Activated CD4-positive, alpha-beta T cell treated with anti-CD3 and anti-CD28 coated beads, Interleukin-2, amount 50 U/mL, for 48 hours (primary cell): ENCODE data around the gene CIAPIN1.
"Not testable (repeated sequence)": the region's sequence is repeated elsewhere in the genome, so short reads cannot be mapped to it uniquely, and the experiment has no call there.

ENCODE experiments used
- DNase-seq, 2 experiments: peaks; one replicate each; pipeline ENCODE4 v3.0.0-alpha.2; 2020

The CIAPIN1 gene

DNA sequence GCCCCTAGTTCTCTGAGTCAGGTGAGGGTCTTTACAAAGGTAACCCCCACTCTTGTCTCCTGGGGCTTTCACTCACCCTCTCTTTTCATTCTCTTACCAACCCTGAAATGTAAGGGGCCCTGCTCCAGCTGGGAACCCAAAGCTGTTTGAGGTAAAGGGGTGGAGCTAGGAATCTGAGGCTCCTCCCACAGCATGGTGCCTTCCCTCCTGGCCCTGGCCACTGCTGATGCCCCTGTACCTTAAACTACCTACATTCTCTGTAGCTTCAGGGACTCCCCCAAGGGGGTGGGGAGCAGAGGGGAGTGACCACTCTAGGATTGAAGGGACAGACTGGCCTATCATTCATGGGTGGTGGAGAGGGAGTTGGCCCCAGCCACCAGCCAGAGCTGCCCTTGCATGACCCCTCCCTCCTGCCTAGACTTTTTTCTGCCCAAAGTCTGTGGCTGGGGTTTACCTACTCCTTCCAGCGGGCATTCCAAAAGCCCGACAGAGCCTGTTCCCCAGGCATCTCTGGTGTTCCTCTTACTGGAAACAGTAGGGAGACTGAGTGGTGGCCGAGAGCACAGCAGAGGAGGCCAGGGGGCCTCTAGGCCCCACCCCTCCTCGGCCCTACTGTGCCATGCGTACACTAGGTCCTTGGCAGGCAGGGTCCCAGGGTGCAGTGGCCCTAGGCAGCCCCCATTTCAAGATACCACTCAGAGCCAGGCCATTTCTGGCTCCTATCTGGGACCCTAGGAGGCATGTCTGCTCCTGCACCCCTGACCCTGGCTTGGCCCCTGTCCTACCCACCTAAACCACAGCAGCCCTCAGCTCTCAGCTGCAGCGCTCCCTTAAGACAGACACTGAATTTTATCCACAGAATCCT, 29.6 kb upstream of the CIAPIN1 start:
- DNase-seq = no peak

DNA sequence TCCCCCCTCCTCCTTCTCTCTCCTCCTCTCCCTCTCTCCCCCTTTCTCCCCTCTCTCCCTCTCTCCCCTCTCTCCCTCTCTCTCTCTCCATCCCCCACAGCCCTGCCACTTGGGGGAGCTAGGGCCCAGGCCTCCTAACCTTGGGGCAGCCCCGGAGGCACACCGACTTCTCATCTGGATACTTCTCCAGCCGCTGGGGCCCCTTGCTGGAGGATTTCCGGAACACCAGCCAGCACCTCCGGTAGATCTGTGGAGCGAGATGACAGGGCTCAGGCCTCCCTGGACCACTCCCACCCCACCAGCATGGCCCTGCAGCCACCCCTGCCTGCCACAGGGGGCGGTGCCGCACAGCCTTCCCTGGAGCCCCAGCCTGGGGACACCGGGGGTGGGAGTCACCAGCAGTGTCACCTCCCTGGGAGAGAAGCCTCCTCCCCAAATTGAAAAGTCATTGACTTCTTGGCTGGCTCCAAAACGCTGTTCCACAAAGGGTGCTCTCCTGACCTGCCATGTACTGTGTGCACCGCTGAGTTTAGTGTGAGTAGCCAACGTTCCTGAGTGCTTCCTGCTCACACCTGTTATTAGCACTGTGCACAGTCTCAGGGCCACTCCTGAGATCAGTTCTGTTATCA, 28.6 kb upstream of the CIAPIN1 start:
- DNase-seq = peak; percentile 73 to 82

DNA sequence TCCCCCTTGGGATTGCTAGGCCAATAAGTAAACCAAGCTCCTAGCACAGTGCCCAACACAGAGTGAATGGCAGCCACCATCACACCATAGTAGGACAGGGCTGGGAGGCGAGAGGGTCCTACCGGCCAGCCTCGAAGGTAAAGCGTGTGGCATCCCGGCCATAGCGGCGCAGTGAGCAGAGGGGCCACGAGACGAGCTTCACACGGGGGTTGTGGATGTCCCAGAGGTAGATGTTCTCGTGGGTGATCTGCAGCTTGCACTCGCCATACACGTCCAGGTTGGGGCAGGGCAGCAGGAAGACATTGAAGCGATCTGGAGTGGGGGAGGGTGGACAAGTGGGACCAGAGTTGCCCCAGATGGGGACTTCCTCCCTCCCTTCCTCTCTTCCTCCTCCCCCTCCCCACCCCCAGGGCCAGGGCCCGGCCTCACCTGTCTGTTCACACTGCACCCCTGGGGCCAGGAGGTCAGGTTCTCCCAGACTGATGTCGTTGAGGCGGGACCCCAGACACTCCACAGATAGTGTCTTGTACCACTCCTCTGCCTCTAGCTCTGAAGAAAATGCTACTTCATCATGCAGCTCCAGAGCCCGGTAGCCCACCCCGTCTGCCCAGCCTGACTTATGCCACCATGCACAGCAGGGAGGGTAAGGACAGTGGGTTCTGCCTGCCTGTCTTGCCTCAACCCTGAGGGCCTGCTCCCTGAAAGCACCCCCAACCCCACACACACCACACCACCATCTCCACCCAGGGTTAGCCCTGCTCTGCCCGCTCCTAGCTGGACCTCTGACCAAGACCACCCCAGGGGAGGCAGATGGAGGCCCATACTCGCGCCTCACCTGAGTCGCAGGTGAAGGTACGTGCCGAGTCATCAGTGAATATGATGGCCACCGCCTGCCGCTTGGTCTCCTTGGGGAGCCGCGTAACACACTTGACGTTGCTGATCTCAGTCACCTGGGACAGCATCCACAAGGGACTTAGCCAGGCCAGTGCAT, 27.8 kb upstream of the CIAPIN1 start:
- DNase-seq = no peak

DNA sequence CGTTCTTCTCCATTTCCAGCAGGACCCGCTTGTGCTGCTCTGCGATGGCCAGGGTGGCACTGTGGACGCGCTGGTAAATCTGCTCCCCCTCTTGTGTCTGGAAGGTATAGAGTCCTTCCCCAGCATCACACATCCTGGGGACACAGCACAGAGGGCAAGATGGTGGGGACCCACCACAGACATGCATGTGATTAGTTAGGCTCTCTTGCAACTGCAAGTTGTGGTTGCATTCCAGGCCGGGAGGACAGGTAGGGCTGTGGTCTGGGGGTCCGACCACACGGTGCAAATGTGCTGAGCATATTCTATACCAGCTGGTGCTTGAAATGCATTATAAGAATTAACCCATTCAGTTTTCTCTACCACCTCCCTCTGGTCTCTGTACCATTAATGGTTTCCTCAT, 26.7 kb upstream of the CIAPIN1 start:
- DNase-seq = no peak

DNA sequence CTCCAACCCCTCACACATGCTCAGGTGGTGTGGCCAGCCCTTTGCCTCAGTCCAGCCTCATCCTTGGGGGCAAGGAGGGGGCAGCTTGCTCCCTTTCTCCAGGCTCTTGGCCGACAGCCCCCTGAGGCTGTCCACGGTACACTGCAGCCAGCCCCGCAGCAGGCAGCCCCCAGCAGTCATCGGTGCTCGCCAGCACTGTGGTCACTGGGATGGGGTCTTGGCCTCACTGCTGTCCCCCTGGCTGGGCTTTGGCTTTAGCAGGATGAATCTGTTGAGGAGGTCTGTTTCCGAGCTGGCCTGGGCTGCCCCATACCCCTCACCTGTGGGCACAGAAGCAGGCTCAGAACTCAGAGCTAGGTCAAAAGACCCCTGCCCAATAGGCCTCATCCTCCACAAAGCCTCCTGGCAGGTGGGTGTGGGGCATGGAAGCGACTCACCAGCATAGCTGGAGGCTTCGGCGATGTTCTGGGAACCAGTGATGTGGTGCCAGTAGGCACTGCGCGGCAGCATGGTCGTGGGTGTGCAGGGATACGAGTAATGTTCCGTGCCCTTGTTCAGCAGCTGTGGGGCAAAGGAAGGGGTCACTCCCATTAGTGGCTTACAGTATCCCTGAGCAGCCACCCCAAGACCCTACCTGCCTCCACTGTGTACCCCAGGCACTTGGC, 26.1 kb upstream of the CIAPIN1 start:
- no peak for DNase-seq

DNA sequence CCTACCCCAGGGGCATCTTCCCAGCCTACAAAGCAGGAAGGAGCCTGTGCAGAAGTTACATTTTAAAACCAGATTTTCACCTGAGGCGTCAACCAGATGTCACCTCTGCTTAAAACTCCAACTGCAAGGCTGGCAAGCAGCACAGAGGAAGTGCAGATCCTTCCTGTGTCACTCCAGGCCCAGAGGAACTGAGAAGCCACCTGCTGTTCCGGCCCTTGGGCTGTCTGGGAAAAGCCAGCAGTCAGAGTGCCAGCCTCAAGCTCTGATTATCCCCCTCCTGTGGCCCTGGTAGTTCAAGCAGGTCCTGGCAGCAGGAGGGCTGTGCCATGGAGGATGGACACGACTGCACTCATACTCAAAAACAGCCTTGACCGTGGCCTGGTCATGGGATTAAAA, 25.5 kb upstream of the CIAPIN1 start:
- no peak for DNase-seq

DNA sequence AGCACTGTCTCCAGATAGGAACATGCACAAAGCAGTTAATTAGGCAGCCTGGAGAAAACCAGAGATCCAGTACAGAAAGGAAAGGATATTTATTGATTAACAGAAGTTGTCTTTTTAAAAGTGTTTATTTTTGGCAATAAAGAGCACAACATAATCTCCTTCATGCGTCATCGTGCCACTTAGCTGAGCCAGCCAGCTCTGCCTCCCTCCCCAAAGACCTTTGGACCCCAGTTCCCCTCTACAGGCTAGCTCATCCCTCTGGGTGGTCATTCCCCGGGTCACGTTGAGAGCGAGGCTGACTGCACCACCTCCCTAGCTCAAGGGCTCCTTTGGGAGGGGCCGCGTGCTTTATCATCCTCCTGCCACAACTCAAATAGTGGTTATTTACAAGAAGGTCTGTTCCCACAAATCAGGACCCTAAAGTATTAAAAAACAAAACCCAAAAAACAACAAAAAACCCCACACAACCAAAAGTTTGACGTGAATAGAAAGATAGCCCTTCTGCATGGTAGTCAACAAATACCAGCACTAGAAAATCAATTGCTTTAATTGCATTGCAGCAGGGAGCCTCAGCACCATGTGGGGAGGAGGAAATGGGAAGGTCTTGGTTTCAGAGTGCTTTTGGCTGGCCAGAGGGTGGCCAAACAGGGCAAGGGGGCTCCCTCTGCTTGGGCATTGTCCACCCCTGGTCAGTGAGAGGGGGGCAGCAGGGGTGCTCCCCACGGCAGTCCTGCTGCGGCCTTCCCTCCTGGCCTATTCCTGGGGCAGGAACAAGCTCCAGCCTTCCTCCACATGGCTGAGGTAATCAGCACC, 24.9 kb upstream of the CIAPIN1 start:
- DNase-seq = no peak

DNA sequence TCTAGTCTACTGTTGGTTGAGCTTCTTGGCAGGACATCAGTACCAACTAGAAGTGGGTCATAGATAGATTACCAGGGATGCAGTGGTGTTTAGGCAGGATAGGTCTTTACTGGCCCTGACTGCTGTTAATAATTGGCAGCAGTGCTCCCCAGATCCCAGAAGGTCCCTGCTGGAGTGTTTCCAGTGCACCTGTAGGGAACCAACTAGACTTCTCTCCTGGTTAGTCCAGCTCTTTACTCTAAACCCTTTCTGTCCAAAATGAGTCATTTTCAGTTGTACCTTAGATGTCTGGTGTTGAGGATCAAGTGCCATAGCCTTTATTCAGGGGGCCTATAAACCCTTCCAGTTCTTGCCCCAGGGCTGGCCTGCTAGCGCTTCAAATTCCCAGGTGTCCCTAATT, 24.0 kb upstream of the CIAPIN1 start:
- no peak for DNase-seq

DNA sequence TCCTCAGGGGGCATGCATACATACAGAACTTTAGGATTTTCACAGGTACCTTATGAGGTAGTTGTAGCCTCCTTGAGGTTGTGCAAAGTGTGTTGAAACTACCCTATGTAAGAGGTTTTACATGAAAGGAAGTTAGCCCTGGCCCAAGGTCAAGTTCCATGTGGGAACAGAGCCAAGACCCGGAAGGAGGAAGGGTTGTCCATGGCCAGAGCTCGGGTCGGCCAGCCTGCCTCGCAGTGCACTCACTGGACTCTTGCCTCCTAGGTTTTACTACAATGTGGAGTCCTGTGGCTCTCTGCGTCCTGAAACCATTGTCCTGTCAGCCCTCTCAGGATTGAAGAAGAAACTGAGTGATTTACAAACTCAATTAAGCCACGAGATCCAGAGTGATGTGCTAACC, 23.5 kb upstream of the CIAPIN1 start:
- DNase-seq = no peak

DNA sequence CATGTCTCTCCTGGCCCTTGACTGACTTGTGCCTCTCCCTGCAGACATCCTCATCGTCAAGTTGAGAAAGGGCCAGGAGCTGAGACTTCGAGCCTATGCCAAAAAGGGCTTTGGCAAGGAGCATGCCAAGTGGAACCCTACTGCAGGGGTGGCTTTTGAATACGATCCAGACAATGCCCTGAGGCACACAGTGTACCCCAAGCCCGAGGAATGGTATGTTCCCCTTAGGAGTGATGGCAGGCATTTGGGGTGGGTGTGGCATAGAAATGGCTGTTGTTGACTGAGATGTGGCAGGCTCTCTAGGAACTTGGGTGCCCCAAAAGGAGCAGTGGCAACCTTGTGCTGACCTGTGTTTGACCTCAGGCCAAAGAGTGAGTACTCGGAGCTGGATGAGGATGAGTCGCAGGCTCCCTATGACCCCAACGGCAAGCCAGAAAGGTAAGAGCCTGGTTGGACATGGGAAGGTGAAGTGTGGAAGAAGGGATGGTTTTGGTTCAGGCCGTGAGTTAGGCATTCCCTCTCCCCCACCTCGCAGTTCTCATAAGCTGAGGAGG, 22.8 kb upstream of the CIAPIN1 start:
- no peak for DNase-seq

DNA sequence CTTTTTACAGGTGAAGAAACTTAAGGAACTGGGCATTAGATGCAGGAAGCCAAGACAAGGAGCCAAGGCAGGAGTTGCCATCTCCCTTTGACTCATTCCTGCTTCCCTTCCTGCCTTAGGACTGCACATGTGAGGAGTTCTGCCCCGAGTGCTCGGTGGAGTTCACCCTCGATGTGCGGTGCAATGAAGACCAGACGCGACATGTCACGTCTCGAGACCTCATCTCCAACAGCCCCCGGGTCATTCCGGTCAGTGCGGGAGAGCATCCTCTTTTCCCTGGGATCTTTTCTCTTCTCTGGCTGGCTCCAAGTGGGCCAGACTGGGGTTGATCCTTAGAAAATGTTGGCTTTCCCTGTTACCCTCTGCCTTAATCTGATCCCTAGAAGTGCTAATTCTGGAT, 21.9 kb upstream of the CIAPIN1 start:
- no peak for DNase-seq

DNA sequence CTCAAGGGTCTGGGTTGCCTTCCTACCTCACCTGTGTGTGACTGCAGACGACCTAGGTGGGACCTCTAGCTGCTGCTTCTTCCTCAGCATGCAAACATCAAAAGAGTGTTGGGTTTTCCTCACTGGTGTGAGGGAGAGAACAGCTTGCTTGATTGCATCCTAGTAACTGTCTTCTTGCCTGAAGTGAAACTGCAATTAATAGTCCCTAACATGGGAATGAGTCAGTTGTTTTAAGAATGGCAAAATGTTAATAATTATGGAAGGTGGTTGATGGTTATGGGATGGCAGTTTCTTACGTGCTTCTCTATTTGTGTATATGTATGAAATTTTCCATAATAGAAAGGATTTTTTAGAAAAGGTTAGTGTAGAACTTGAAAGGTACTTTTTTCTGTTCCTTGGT, 21.2 kb upstream of the CIAPIN1 start:
- DNase-seq = no peak

DNA sequence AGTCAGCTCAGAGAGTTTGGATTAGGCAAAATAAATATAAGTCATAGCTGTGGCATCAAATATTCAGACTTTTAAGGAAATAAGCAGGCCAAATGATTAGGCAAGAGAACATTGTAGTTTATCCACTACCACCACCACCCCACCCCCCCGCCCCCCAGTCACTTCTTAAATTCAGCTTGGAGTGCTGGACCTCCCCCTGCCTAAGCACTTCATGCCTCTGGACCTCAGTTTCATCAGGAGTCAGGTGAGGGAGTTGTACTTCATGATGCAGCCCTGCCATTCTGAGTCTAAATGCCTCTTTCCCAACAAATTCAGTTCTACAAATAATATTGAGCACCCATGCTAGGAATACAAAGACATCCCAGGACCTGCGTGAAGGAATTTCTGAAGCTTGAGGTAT, 17.3 kb upstream of the CIAPIN1 start:
- DNase-seq = no peak

DNA sequence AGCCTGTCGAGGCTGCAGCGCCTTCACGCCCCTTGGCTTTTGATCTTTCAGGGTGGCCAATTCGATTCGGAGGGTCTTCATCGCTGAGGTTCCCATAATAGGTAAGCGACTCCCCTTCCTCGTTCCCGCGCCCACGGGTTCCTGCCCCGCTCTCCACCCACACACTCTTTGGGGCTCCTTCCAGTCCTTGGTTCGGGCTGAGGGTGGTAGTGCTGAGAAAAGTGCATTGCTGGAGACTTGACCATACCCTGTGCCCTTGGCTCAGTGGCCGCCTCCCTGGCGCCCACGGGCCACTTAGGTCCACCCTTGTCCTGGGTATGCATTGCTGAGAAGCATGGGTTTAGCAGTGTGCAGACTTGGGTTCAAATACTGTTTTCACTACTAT, 15.8 kb upstream of the CIAPIN1 start:
- peak in 1 of 2 experiments; percentile 17 for DNase-seq

DNA sequence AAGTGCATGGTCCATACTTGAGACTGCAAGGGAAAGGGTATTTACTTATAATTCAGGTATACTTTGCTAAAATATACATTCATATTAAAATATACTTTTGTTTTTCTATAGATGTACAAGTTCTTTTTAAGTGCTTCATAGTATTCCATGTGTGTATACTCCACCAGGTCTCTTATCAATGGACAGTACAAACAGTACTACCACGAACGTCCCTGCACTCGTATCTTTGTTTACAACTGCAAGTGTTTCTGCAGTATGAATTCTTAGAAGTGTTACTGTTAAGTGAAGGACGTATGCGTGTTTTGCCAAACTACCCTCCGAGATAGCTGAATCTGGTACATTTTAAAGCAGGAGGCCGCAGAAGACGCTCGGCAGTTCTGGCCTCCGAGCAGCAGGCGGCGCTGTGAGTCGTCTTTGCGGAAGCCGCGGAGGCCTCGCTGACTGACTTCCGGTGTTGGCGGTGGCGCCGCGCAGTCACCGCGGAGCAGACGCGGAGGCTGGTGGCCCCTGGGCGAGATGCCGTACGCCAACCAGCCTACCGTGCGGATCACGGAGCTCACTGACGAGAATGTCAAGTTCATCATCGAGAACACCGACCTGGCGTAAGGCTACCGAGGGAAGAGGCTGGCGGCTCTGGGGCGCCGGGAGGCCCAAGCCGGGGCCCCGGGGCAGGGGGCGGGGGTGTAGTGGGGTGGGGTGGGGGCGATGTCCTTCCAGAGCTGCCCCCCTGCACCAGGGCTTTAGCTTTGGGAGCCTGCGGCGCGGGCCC, 15.2 kb upstream of the CIAPIN1 start, which contains the start of gene POLR2C:
TSS of gene POLR2C (plus strand) at position 471 of the 769 bp plus-strand sequence. CDS start at position 517, 46 bp downstream.
- DNase-seq = peak; percentile 94

DNA sequence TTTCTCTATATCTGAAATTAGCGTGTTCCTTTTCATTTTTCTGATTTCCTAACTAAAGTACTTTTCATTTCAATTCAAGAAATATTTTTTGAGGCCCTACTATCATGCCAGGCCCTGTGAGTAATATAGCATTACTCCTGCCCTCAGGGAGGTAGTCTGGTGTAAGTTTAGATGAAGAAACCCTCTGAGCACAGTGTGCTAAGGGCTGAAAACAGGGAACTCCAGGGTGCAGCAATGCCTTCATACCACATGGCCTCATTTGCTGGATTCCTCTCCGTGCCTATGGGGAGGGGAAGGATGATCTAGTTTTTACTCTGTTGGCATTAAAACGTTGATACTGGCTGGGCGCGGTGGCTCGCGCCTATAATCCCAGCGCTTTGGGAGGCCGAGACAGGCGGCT, 4.8 kb upstream of the CIAPIN1 start:
- DNase-seq = no peak

DNA sequence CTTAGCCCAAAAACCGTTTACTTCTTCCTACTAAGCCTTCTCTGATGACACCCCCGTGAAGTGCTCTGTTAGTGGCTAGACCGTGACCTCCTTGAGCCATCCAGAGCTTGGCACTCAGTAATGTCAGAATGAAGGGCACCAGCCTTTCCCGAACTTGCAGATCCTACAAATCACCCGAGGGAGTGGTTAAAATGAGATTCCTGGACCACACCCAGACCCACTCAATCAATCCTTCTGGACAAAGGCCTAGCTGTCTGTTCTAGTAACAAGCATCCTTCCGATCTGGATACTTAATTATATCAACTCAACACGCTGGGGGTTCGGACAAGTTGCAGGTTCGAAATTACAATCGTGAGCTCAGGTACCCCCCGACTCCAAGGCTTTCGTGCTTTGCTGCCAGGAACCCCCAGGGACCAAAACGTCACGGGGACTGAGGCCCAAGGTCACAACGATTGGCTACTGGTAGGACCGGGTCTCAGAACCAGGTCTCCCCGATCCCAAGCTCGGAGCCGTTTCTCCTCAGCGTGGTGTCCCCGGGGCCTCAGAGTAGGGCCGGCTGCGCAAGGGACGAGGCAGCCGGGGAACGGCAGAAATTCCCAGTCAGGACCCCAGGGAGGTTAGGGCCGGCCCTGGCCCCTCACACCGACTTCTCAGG, 527 bp downstream of the CIAPIN1 start:
- peak in 1 of 2 experiments; percentile 42 for DNase-seq

DNA sequence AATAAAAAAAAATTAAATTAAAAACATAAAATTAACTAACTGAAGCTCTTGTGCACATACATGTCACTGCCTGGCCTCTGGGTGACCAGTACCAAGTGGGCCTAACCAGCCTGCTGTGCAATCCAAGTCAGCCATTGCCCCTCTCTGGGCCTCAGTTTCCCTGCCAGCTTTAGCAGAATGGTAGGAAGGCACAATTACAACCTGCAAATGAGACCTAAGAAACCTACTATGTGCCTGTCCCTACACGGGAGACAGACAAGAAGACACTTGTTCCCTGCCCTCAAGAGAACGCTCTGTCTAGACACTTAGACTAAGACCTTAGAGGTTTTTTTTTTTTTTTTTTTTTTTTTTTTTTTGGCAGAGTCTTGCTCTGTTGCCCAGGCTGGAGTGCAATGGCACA, 1.7 kb downstream of the CIAPIN1 start:
- no peak for DNase-seq

DNA sequence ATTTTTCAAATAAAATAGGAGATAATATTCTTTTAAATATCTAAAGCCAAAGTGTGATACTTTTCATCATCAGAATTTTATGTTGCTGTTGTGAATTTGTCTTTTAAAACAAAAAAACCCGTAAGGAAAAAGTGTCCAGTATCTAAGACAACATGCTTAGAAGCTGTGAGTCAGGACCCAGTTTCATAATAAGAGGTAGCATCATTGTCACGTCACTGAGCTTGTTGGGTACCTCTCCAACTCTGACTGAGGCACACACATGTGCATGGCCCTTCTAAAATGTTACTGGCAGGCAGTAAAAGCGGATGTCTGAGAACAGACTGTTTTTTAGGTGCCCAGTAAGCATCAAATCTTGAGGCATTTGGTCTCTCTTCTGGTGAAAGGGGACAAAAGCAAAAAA, 2.5 kb downstream of the CIAPIN1 start:
- no peak for DNase-seq

DNA sequence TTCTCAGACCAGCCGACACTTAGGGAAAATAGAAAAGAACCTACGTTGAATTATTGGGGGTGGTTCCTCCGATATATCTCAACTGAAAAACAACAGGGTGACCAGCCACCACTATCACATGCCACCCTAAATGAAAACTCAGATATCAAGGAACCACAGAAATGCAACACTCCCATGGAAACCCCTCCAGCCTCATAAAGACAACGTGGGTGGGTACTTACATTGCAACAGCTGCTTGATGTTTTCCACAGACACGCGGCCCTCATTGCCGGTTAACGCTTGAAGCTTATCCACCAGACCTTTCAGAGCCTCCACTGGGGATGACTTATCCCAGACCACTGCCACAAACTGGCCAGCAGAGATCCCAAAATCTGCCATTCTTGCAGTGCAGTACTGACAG, 6.6 kb downstream of the CIAPIN1 start:
- not testable (repeated sequence) for DNase-seq
